Thoracic aorta (tissue), 2 donors: ENCODE results near the gene CLTCL1. TPM values are rescaled to one million over a fixed set of nuclear protein-coding genes. Genes with fewer than 3 reads are reported as not detected.

Experiments used
- ATAC-seq: fragments of 150-250 bp; one replicate; pipeline ENCODE4 v1.8.0; 2017; ENCODE audit warnings: low read depth; ENCODE audit not compliant: insufficient number of reproducible peaks, low FRiP score
- DNase-seq: peaks from one replicate; pipeline ENCODE4 v3.0.0-alpha.2; 2020; ENCODE audit warnings: low spot score
- H3K27ac ChIP-seq, 2 donors: fragments of 200-600 bp; sonication (generic); 1 replicate in 1 of 2; 2 replicates in 1 of 2; pipeline ENCODE4 v1.5.1; 2016; ENCODE audit warnings: mild to moderate bottlenecking in 2 of 2, moderate library complexity in 2 of 2
- H3K27me3 ChIP-seq: fragments of 200-600 bp; sonication (generic); replicated peaks from 2 replicates; pipeline ENCODE4 v1.6.0; 2016; ENCODE audit warnings: mild to moderate bottlenecking; ENCODE audit not compliant: insufficient read depth
- H3K36me3 ChIP-seq: fragments of 200-600 bp; sonication (generic); one replicate; pipeline ENCODE4 v1.5.1; 2016
- H3K4me1 ChIP-seq, 2 donors: fragments of 200-600 bp; sonication (generic); 1 replicate in 1 of 2; 2 replicates in 1 of 2; pipeline versions ENCODE4 v1.5.1 to v1.6.0; 2016; ENCODE audit warnings: low read depth in 2 of 2, mild to moderate bottlenecking in 1 of 2; ENCODE audit not compliant: control insufficient read depth in 1 of 2
- H3K4me3 ChIP-seq: fragments of 200-600 bp; sonication (generic); 2 replicates; pipeline ENCODE4 v1.5.1; 2016; ENCODE audit warnings: mild to moderate bottlenecking
- H3K9me3 ChIP-seq: fragments of 200-600 bp; sonication (generic); 2 replicates; pipeline ENCODE4 v1.5.1; 2016
- CTCF ChIP-seq: fragments of 200-600 bp; sonication (generic); IDR thresholded peaks from one replicate; pipeline ENCODE4 v1.5.1; 2019; ENCODE audit warnings: antibody characterized with exemption
- total RNA-seq, 2 donors: library from RNA; depleted of rRNA; stranded (reverse); fragments of >200 nt; gene quantifications; one replicate each; pipeline versions ENCODE4 v1.1.0 to v1.2.3, GENCODE V29; 2016

Gene CLTCL1
- total RNA-seq, 2 donors from 2014 or later, result 5.3 to 6.1 TPM

DNA sequence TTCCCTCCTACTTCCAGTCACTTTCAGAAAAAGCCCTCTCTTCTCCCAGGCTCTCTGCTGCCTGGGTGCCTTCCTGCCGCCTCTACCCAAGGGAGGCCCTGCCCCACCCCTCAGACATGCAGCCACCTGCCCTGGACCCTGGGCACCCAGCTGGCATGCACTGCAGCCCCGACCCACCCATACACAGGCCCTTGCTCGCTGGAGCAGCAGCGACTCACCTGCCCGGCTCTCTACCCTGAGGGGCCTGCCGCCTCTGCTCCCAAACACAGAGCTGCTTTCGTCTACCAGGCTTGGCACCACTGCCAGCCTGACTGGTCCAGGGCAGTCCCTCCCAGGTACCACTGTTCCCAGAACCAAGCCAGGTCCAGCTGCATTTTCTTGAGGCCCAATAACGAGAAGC, 161.6 kb downstream of the CLTCL1 start:
- Histone ChIP-seq H3K4me1 (no peaks in the 10 kb centered on the region), H3K36me3 (peaks cover 19% of the 10 kb centered on the region), H3K27me3 (no peaks in the 10 kb centered on the region), H3K27ac (no peak overlapping the region), H3K4me3 (no peak overlapping the region), H3K9me3 (no peaks in the 10 kb centered on the region)
- no peak for TF ChIP-seq CTCF
- DNase-seq, result no peak
- no peak for ATAC-seq

Other genes starting within 250 kb of the CLTCL1 start
- gene DGCR2, start 169.3 kb downstream of the CLTCL1 start, total RNA-seq, result 100 to 1,000 TPM in 1 of 2 donors, 10 to 100 TPM in 1; 42.1 to 105 TPM
- gene TSSK2, start 160.4 kb downstream of the CLTCL1 start, total RNA-seq, result not detected
- gene ESS2, start 147.1 kb downstream of the CLTCL1 start, total RNA-seq, result 10 to 100 TPM; 19.0 to 30.7 TPM
- gene GSC2, start 141.4 kb downstream of the CLTCL1 start, total RNA-seq, result not detected
- gene SLC25A1, start 113.0 kb downstream of the CLTCL1 start, total RNA-seq, result 10 to 100 TPM; 26.2 to 65.1 TPM
- gene HIRA, start 140.0 kb upstream of the CLTCL1 start, total RNA-seq, result 10 to 100 TPM; 23.8 to 25.7 TPM
- gene MRPL40, start 140.8 kb upstream of the CLTCL1 start, total RNA-seq, result 10 to 100 TPM in 1 of 2 donors, 1 to 10 TPM in 1; 6.8 to 19.2 TPM
- 10 to 100 TPM; 59.8 to 67.7 TPM for gene C22orf39, start 156.0 kb upstream of the CLTCL1 start, total RNA-seq
- 10 to 100 TPM; 32.0 to 32.5 TPM for gene UFD1, start 187.5 kb upstream of the CLTCL1 start, total RNA-seq
- gene CDC45, start 188.2 kb upstream of the CLTCL1 start, total RNA-seq, result under 1 TPM in 1 of 2 donors, not detected in 1; 0.99 TPM
- gene CLDN5, start 232.7 kb upstream of the CLTCL1 start, total RNA-seq, result 10 to 100 TPM; 41.0 to 68.0 TPM